Suprapubic skin (tissue), 4 donors: ENCODE data around the gene PPM1A.

Experiments used
- EP300 ChIP-seq: sonication (generic); formaldehyde crosslinking; IDR thresholded peaks from one replicate; pipeline ENCODE4 v1.6.1; 2017; ENCODE audit warnings: antibody characterized with exemption
- POLR2A ChIP-seq, 2 donors: fragments of 450-650 bp; IDR thresholded peaks; one replicate each; pipeline ENCODE4 v1.6.1; 2017; ENCODE audit warnings: antibody characterized with exemption in 2 of 2, mild to moderate bottlenecking in 2 of 2, moderate library complexity in 2 of 2
- POLR2AphosphoS5 ChIP-seq, 3 donors: sonication (generic); formaldehyde crosslinking; IDR thresholded peaks; one replicate each; pipeline ENCODE4 v1.6.1; 2017; ENCODE audit warnings: antibody characterized with exemption in 3 of 3
- TF ChIP-seq, protein P1 (sequence below), 2 donors: fragments of 200-600 bp in 1 of 2; fragments of 450-650 bp in 1 of 2; sonication (generic) in 1 of 2; IDR thresholded peaks; one replicate each; pipeline ENCODE4 v1.5.1; 2016 to 2019; ENCODE audit warnings: antibody characterized with exemption in 2 of 2, mild to moderate bottlenecking in 1 of 2, moderate library complexity in 1 of 2

DNA sequence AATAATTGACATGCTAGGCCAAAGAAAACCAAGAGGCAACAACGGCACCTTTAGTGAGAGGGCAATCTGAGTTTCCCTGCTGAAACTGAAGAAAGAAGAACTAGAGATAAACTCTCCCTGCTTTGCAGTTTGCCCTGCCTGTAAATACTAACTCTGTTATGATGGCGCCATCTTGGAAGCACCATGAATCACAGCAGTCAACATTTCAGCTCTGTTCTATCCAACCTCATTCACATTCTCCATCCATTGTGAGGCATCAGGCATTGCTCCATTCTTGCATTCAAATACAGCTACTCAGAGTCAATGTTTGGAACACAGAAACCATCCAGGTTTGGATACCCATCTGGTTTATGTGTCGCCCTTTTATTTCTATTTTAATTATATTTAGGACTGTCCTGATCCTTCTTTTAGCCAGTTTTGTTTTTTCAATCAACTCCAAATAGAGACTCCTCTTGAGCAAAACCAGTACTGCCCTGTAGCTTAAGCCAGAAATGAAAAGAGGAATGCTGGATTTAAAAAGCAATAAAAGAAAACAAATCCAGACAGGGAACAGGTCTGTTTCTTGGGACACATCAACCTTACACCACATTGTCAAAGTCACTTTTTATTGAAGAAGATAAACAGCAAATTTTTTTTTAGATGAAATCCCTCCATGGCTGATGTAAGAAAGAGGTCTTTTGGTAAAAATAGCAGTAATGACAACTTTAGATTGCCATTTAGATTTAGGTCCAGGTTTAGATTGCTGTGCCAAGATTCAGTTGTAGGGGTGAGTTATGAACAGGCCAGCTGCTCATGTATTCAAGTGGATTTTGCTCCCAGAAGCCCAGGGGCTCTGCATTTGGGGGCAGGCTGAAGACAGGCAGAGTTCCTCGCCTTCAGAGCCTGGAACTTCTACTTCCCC is 33.3 kb upstream of the PPM1A start:
- TF ChIP-seq, protein P1, sequence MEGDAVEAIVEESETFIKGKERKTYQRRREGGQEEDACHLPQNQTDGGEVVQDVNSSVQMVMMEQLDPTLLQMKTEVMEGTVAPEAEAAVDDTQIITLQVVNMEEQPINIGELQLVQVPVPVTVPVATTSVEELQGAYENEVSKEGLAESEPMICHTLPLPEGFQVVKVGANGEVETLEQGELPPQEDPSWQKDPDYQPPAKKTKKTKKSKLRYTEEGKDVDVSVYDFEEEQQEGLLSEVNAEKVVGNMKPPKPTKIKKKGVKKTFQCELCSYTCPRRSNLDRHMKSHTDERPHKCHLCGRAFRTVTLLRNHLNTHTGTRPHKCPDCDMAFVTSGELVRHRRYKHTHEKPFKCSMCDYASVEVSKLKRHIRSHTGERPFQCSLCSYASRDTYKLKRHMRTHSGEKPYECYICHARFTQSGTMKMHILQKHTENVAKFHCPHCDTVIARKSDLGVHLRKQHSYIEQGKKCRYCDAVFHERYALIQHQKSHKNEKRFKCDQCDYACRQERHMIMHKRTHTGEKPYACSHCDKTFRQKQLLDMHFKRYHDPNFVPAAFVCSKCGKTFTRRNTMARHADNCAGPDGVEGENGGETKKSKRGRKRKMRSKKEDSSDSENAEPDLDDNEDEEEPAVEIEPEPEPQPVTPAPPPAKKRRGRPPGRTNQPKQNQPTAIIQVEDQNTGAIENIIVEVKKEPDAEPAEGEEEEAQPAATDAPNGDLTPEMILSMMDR (IDR thresholded peaks at IDR 0.05), result no peak
- no peak for TF ChIP-seq EP300
- TF ChIP-seq POLR2A (IDR thresholded peaks at IDR 0.05), result no peak
- TF ChIP-seq POLR2AphosphoS5 (IDR thresholded peaks at IDR 0.05), result no peak
